ENCODE data around the gene CEP95. TPM values are rescaled to one million over a fixed set of nuclear protein-coding genes. Genes with fewer than 3 reads are reported as not detected.

Gene CEP95
- total and polyA plus RNA-seq, 10 of the 15 experiments (the other 5 are each of a cell fraction or from before 2014, with no cell fraction given), result 17.7 to 54.9 (median 29.6) TPM

GRCh38 chr17:64496786-64497564, 9.8 kb upstream of the CEP95 start, which contains the start of gene POLG2 (continued):
- TF ChIP-seq IRF3 (IDR thresholded peaks at IDR 0.05) (no peak), TAF1 (IDR thresholded peaks at IDR 0.05; ENCODE audit: borderline replicate concordance, low read depth, low read length) (no peak), JUNB (IDR thresholded peaks at IDR 0.05) (no peak), ZNF217 (IDR thresholded peaks at IDR 0.05) (no peak), BCL3 (IDR thresholded peaks at IDR 0.05; ENCODE audit: borderline replicate concordance, insufficient read depth, low read depth, low read length, poor library complexity, severe bottlenecking) (peak; percentile 99), SMC3 (IDR thresholded peaks at IDR 0.05; ENCODE audit: borderline replicate concordance, low read length) (peak; percentile 42; the same call in 1 of the 2 replicates), IRF5 (IDR thresholded peaks at IDR 0.05; ENCODE audit: borderline replicate concordance) (no peak), ZNF24 (IDR thresholded peaks at IDR 0.05) (no peak), ZSCAN29 (IDR thresholded peaks at IDR 0.05) (no peak), SP1 (IDR thresholded peaks at IDR 0.05; ENCODE audit: low read depth, low read length) (no peak), SMARCA5 (IDR thresholded peaks at IDR 0.05) (no peak; the same call in 1 of the 2 replicates), SRF (IDR thresholded peaks at IDR 0.05; ENCODE audit: low read depth in 2 of 2, low read length in 2 of 2) (no peak), BRCA1 (IDR thresholded peaks at IDR 0.05; ENCODE audit: low read depth, low read length) (no peak), TCF3 (IDR thresholded peaks at IDR 0.05; ENCODE audit: borderline replicate concordance, insufficient read depth, low read depth, low read length) (0 out of 2 replicates have a peak, but pooled peaks have one; percentile 56)

All from GM12878 (cell line).